Astrocyte of the spinal cord (primary cell): ENCODE data around the gene DDX6.
"Not testable (repeated sequence)": the region's sequence is repeated elsewhere in the genome, so short reads cannot be mapped to it uniquely, and the experiment has no call there.

ENCODE experiments used
- DNase-seq: peaks from one replicate; pipeline ENCODE4 v3.0.0; 2011; ENCODE audit warnings: low read depth, low spot score
- H3K4me3 ChIP-seq: 2 replicates; pipeline ENCODE4 v1.5.1; 2011; ENCODE audit warnings: low read depth, mild to moderate bottlenecking, low read length, moderate library complexity
- CTCF ChIP-seq: IDR thresholded peaks from 2 replicates; pipeline ENCODE4 v1.5.1; 2012; ENCODE audit warnings: low read depth, mild to moderate bottlenecking, low read length, inconsistent platforms
- in situ Hi-C: cut with HindIII; loops from 2 replicates; pipeline ENCODE4 v1.10.0; 2017; ENCODE audit warnings: low sequenced_read_pairs

DDX6 gene

GRCh38 chr11:118791961-118792569, 1.1 kb upstream of the DDX6 start:
- in situ Hi-C loops, result no loop called here
- no peak for DNase-seq
- TF ChIP-seq CTCF, result no peak
- peak overlapping the region; percentile 83 for H3K4me3 ChIP-seq

- in situ Hi-C loops, result no loop called here
- TF ChIP-seq CTCF, result peak; percentile 64
- peak; percentile 71 for DNase-seq
- peak overlapping the region; percentile 83 for H3K4me3 ChIP-seq
These were observed 430 bp downstream of the DDX6 start for GRCh38 chr11:118790357-118791110.

GRCh38 chr11:118789501-118790356, 1.2 kb downstream of the DDX6 start:
- in situ Hi-C loops, result no loop called here
- TF ChIP-seq CTCF, result no peak
- DNase-seq, result peak; percentile 33
- peak overlapping the region; percentile 83 for H3K4me3 ChIP-seq

- H3K4me3 ChIP-seq, result no peak overlapping the region
- in situ Hi-C loops, result no loop called here
- no peak for TF ChIP-seq CTCF
- DNase-seq, result no peak
These were observed 4.3 kb downstream of the DDX6 start for GRCh38 chr11:118786657-118787056.

GRCh38 chr11:118785362-118785761, 5.6 kb downstream of the DDX6 start:
- TF ChIP-seq CTCF, result no peak
- H3K4me3 ChIP-seq, result no peak overlapping the region

GRCh38 chr11:118783724-118784495, 7.1 kb downstream of the DDX6 start:
- no peak for DNase-seq
- no peak overlapping the region for H3K4me3 ChIP-seq
- in situ Hi-C loops, result no loop called here
- TF ChIP-seq CTCF, result no peak

More at GRCh38 chr11:118785362-118785761, 5.6 kb downstream of the DDX6 start:
- peak; percentile 32 for DNase-seq
- in situ Hi-C loops, result no loop called here

GRCh38 chr11:118783324-118783723, 7.6 kb downstream of the DDX6 start:
- DNase-seq, in situ Hi-C loops, H3K4me3 ChIP-seq: not testable (repeated sequence)
